Endothelial cell (in vitro differentiated cells): ENCODE data around the gene AP5S1. TPM values are rescaled to one million over a fixed set of nuclear protein-coding genes. Genes with fewer than 3 reads are reported as not detected.

ENCODE experiments used
- DNase-seq: peaks from one replicate; pipeline ENCODE4 v3.0.0; 2021; ENCODE audit warnings: low spot score
- H3K27ac Mint-ChIP-seq: one replicate; pipeline ENCODE4 v1.8.0; 2021; ENCODE audit warnings: mixed read lengths, inconsistent platforms; ENCODE audit not compliant: unreplicated experiment
- H3K27me3 Mint-ChIP-seq: one replicate; pipeline ENCODE4 v1.8.0; 2021; ENCODE audit warnings: mild to moderate bottlenecking, moderate library complexity, mixed read lengths, inconsistent platforms; ENCODE audit not compliant: unreplicated experiment
- H3K36me3 Mint-ChIP-seq: one replicate; pipeline ENCODE4 v1.8.0; 2021; ENCODE audit warnings: mild to moderate bottlenecking, low read depth, mixed read lengths, inconsistent platforms; ENCODE audit not compliant: unreplicated experiment
- H3K4me1 Mint-ChIP-seq: one replicate; pipeline ENCODE4 v1.8.0; 2021; ENCODE audit warnings: mild to moderate bottlenecking, mixed read lengths, inconsistent platforms; ENCODE audit not compliant: unreplicated experiment
- H3K4me3 Mint-ChIP-seq: one replicate; pipeline ENCODE4 v1.8.0; 2021; ENCODE audit warnings: mild to moderate bottlenecking, mixed read lengths, inconsistent platforms; ENCODE audit not compliant: unreplicated experiment
- H3K9me3 Mint-ChIP-seq: one replicate; pipeline ENCODE4 v1.8.0; 2021; ENCODE audit warnings: mixed read lengths, inconsistent platforms; ENCODE audit not compliant: unreplicated experiment
- CTCF ChIP-seq: fragments of 200-600 bp; sonication (generic); IDR thresholded peaks from one replicate; pipeline ENCODE4 v1.5.0; 2021; ENCODE audit warnings: antibody characterized with exemption; ENCODE audit not compliant: unreplicated experiment
- total RNA-seq: library from RNA; stranded (reverse); fragmentation: NEBNext Ultra II Directional; extraction: Animal tissue kit (Norgen Biotek cat#: 25700); gene quantifications from one replicate; pipeline ENCODE4 v1.2.1, GENCODE V29; 2021; ENCODE audit not compliant: unreplicated experiment

AP5S1 gene
- total RNA-seq, 1 donor from 2014 or later: 9.9 TPM

- Mint-ChIP-seq H3K36me3 (no peaks in the 10 kb centered on the region), H3K4me1 (peaks cover 13% of the 10 kb centered on the region), H3K9me3 (no peaks in the 10 kb centered on the region), H3K27ac (no peak overlapping the region), H3K4me3 (peak overlapping the region; percentile 67), H3K27me3 (peaks cover 12% of the 10 kb centered on the region)
- no peak for TF ChIP-seq CTCF
- no peak for DNase-seq
These were observed 23.7 kb upstream of the AP5S1 start for GRCh38 chr20:3796477-3797225.

GRCh38 chr20:3797226-3797545 lies 23.2 kb upstream of the AP5S1 start:
- H3K4me3 Mint-ChIP-seq: peak overlapping the region; percentile 67
- H3K9me3 Mint-ChIP-seq: no peaks in the 10 kb centered on the region
- TF ChIP-seq CTCF: no peak
- no peaks in the 10 kb centered on the region for H3K36me3 Mint-ChIP-seq
- H3K27ac Mint-ChIP-seq: no peak overlapping the region
- peaks cover 12% of the 10 kb centered on the region for H3K27me3 Mint-ChIP-seq
- DNase-seq: no peak
- peaks cover 13% of the 10 kb centered on the region for H3K4me1 Mint-ChIP-seq

DNA sequence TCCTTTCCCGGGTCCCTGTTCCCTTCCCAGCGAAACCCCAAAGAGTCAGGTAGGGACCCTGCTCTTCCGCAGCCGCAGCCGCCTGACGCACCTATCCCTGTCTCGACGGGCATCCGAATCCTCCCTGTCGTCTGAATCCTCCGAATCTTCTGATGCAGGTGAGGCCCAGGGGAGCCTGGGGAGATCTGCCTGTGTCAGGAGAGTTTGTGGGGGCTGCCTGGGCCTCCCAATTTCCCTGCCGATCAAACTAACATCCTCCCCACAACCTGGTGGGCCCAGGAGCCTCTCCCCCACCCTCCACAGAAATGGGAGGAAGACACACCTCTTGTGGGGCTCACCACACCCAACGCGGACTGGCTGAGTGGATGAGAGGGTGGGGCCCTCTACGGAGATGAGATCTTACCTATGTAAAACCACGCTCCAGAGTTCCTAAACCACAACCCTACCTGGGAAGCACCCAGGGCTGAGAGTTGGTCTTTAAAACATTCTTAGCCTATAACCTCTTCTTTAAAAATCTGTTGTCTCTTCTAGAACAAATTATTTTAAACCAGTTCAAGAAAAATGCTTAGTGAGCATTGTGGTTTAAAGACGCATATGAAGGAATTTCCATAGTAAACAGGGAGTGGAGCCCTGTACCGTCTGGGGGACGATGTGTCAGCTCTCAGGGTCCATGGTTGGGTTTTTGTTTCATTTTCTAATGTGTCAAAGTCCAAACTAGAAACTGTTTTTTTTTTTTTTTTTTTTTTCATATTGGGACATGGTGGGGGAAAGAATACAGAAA lies 22.6 kb upstream of the AP5S1 start:
- H3K36me3 Mint-ChIP-seq: peaks cover 4% of the 10 kb centered on the region

GRCh38 chr20:3798373-3798768 lies 22.0 kb upstream of the AP5S1 start:
- peaks cover 13% of the 10 kb centered on the region for H3K4me1 Mint-ChIP-seq
- DNase-seq: no peak
- H3K9me3 Mint-ChIP-seq: no peaks in the 10 kb centered on the region
- TF ChIP-seq CTCF: no peak
- H3K27ac Mint-ChIP-seq: no peak overlapping the region
- H3K4me3 Mint-ChIP-seq: no peak overlapping the region
- H3K27me3 Mint-ChIP-seq: peaks cover 12% of the 10 kb centered on the region
- H3K36me3 Mint-ChIP-seq: peaks cover 6% of the 10 kb centered on the region

More for the DNA sequence above, 22.6 kb upstream of the AP5S1 start:
- no peak for DNase-seq
- no peak overlapping the region for H3K27ac Mint-ChIP-seq
- H3K4me1 Mint-ChIP-seq: peaks cover 13% of the 10 kb centered on the region
- no peak for TF ChIP-seq CTCF
- peak overlapping the region; percentile 73 for H3K4me3 Mint-ChIP-seq
- H3K9me3 Mint-ChIP-seq: no peaks in the 10 kb centered on the region
- H3K27me3 Mint-ChIP-seq: peaks cover 12% of the 10 kb centered on the region

DNA sequence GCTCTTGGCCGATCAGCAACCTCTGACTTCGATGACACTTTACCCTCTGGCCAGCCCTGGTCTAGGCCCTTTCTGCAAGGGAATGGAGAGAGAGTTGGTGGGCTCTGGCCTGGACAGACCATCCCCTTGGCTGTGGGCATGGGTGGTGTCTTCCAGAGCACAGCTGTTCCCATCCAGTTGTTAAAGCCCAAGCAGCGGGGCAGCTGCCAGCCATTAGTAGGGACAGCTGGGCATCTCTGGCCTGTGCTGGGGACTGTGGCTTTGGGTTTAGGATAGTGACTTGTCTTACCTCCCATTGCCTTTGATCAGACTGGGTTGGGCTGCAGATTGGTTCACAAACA lies 21.5 kb upstream of the AP5S1 start:
- peaks cover 13% of the 10 kb centered on the region for H3K4me1 Mint-ChIP-seq
- H3K4me3 Mint-ChIP-seq: no peak overlapping the region
- no peaks in the 10 kb centered on the region for H3K9me3 Mint-ChIP-seq
- no peak for TF ChIP-seq CTCF
- H3K27ac Mint-ChIP-seq: no peak overlapping the region
- peaks cover 12% of the 10 kb centered on the region for H3K27me3 Mint-ChIP-seq
- DNase-seq: no peak
- peaks cover 11% of the 10 kb centered on the region for H3K36me3 Mint-ChIP-seq
